Measurements from ENCODE around the gene DNPEP. TPM values are rescaled to one million over a fixed set of nuclear protein-coding genes. Genes with fewer than 3 reads are reported as not detected.
"Not testable (repeated sequence)": the region's sequence is repeated elsewhere in the genome, so short reads cannot be mapped to it uniquely, and the experiment has no call there.

The DNPEP gene
- total RNA-seq, 1 donor from 2014 or later: 52.2 TPM

GRCh38 chr2:219419331-219420197 lies 31.9 kb upstream of the DNPEP start:
- DNase-seq (ENCODE audit: low read depth in 2 of 2): no peak

DNA sequence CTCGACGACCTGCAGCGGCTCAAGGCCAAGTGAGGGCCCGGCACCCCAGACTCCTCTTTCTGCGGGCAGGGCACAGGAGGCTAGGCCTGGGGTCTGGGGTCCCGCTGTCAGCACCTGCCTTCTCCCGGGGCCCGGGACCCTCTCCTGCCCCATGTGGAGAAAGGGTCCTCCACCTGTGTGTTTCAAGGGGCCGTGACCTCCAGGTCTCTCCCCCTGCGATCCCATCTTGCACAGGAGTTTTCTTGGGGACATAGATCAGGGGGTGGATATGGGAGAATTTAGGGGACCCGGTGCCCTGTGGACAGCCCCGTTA lies 31.3 kb upstream of the DNPEP start:
- DNase-seq (ENCODE audit: low read depth in 2 of 2): no peak

DNA sequence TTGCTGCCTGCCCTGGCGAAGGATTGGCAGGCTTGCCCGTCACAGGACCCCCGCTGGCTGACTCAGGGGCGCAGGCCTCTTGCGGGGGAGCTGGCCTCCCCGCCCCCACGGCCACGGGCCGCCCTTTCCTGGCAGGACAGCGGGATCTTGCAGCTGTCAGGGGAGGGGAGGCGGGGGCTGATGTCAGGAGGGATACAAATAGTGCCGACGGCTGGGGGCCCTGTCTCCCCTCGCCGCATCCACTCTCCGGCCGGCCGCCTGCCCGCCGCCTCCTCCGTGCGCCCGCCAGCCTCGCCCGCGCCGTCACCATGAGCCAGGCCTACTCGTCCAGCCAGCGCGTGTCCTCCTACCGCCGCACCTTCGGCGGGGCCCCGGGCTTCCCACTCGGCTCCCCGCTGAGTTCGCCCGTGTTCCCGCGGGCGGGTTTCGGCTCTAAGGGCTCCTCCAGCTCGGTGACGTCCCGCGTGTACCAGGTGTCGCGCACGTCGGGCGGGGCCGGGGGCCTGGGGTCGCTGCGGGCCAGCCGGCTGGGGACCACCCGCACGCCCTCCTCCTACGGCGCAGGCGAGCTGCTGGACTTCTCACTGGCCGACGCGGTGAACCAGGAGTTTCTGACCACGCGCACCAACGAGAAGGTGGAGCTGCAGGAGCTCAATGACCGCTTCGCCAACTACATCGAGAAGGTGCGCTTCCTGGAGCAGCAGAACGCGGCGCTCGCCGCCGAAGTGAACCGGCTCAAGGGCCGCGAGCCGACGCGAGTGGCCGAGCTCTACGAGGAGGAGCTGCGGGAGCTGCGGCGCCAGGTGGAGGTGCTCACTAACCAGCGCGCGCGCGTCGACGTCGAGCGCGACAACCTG lies 30.7 kb upstream of the DNPEP start, which contains the start of gene DES:
Gene DES, plus strand, starts transcription at position 223 of the 857 bp plus-strand sequence. Its CDS starts 86 bp downstream, at position 309.
- no peak for DNase-seq (ENCODE audit: low read depth in 2 of 2)

DNA sequence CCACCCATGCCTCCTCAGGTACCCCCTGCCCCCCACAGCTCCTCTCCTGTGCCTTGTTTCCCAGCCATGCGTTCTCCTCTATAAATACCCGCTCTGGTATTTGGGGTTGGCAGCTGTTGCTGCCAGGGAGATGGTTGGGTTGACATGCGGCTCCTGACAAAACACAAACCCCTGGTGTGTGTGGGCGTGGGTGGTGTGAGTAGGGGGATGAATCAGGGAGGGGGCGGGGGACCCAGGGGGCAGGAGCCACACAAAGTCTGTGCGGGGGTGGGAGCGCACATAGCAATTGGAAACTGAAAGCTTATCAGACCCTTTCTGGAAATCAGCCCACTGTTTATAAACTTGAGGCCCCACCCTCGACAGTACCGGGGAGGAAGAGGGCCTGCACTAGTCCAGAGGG lies 29.7 kb upstream of the DNPEP start:
- no peak for DNase-seq (ENCODE audit: low read depth in 2 of 2)

GRCh38 chr2:219416938-219417337 lies 29.2 kb upstream of the DNPEP start:
- no peak for DNase-seq (ENCODE audit: low read depth in 2 of 2)

GRCh38 chr2:219416235-219416602 lies 28.5 kb upstream of the DNPEP start:
- DNase-seq (ENCODE audit: low read depth in 2 of 2): no peak

DNA sequence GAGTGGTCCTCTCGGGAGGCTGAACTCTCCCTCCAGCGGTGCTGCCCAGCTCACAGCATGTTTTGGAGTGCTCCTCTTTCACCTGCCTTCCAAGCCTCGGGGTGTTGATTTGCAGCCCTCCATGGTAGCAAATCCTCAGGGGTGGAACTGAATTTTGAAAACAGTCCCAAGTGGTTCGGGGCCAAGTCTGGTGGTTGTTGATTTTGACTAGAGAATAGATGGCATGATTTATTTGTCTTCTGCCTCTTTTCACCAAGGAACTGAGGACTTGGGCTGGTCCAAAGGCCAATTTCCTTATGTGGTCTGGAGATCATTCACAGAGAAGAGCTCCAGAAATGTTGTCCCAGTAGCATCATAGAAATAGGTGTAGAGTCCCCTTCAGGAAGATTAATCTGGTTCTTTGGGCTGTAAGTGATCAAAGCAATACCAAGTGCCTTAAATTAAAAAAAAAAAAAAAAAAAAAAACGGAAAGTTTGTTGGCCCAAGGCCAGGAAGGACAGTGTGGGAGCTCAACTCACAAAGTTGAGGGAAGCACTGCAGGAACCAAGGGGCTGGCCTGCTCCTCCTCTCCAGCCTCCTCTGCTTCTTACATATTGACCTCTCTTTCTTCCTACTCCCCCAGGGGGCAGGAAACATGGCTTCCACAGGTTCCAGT lies 28.0 kb upstream of the DNPEP start:
- DNase-seq (ENCODE audit: low read depth in 2 of 2): no peak

- DNase-seq (ENCODE audit: low read depth in 2 of 2): no peak
Measured at GRCh38 chr2:219414857-219415256, 27.1 kb upstream of the DNPEP start.

DNA sequence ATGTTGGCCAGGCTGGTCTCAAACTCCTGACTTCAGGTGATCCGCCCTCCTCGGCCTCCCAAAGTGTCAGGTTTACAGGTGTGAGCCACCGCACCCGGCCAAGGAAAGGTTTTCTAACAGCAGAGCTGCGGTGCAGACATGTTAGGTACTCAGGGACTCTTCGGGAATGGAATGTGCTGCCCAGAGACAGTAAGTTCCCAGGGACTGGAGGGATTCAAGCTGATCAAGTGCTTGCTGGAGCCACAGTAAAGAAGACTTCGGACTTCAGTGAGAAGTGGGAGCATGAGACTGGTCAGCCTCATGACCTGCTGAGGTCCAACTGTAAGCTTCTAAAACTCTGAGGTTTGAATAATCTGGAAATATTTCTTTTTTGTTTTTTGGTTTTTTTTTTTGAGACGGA lies 22.7 kb upstream of the DNPEP start:
- DNase-seq (ENCODE audit: low read depth in 2 of 2): no peak

DNA sequence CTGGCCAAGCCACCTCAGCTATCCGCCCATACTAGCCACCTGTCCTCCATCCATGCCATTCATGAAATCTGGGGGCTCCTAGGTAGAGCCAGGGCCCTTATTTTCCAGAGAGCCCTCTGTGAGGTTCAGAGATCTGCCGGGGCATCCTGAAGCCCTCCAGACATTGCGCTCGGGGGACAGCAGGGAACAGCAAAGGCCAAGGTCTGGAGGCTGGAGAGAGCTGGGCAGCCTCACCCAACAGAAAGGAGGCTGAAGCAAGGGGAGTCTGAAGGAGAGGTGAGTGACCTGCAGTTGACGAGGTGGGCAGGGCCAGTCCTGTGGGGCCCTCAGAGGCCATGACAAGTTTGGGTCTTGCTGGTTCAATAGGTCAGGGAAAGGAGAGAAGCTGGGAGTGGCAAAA lies 21.9 kb upstream of the DNPEP start:
- no peak for DNase-seq (ENCODE audit: low read depth in 2 of 2)

- no peak for DNase-seq (ENCODE audit: low read depth in 2 of 2)
Measured at GRCh38 chr2:219408631-219409030, 20.9 kb upstream of the DNPEP start.

GRCh38 chr2:219408204-219408603 lies 20.5 kb upstream of the DNPEP start:
- DNase-seq (ENCODE audit: low read depth in 2 of 2): no peak

DNA sequence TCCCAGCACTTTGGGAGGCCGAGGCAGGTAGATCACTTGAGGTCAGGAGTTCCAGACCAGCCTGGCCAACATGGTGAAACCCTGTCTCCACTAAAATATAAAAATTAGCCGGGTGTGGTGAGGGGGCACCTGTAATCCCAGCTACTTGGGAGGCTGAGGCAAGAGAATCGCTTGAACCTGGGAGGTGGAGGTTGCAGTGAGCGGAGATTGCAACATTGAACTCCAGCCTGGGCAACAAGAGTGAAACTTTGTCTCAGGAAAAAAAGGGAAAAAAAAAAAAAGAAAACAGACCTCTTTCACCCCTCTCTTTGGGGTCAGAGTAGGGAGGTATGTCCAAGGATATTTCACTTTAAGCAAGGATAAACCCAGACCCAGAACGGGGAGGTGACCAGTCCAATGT lies 19.6 kb upstream of the DNPEP start:
- not testable (repeated sequence) for DNase-seq (ENCODE audit: low read depth in 2 of 2)

GRCh38 chr2:219406861-219407230 lies 19.1 kb upstream of the DNPEP start:
- DNase-seq (ENCODE audit: low read depth in 2 of 2): peak in 1 of 2 donors; percentile 22

DNA sequence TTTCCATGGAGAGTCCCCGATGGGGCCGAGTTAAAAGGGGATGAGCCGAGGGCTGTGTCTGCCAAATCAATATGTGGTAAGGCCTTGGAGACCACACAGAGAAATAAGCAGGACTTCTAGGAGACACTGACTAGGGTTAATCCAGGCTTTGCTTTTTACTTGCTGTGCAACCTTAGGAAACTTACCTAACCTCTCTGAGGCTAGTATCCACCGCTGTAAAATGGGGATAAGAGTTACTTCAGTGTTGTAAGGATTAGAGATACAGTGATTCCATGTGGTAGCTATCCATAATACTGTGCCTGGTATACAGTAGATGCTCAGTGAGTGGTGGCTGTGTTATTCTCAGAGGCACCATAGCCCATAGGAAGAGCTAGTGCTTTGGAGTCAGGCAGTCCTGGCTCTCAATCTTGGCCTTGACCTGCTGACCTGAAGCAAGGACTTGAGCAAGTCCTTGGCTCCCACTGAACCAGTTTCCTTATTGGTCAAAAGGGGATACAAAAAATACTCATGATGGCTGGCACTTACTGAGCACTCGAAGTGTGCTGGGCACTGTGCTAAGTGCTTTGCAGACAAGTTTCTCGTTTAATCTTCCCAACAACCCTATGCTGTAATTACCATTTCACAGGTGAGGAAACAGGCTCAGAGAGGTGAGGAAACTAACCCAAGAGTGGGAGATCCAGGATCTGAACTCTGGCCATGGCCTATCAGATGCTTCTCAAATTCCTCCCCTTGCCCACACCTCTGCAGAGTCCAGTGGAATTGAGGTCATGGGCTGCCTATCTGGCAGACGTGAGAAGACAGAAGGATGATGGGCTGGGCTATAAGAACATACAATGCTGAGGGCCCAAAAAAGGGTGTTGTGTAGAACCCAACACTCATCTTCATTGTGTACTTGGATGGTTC lies 18.5 kb upstream of the DNPEP start:
- DNase-seq (ENCODE audit: low read depth in 2 of 2): no peak

- no peak for DNase-seq (ENCODE audit: low read depth in 2 of 2)
Measured at GRCh38 chr2:219405451-219405850, 17.7 kb upstream of the DNPEP start.

- no peak for DNase-seq (ENCODE audit: low read depth in 2 of 2)
Measured at GRCh38 chr2:219404954-219405353, 17.2 kb upstream of the DNPEP start.

DNA sequence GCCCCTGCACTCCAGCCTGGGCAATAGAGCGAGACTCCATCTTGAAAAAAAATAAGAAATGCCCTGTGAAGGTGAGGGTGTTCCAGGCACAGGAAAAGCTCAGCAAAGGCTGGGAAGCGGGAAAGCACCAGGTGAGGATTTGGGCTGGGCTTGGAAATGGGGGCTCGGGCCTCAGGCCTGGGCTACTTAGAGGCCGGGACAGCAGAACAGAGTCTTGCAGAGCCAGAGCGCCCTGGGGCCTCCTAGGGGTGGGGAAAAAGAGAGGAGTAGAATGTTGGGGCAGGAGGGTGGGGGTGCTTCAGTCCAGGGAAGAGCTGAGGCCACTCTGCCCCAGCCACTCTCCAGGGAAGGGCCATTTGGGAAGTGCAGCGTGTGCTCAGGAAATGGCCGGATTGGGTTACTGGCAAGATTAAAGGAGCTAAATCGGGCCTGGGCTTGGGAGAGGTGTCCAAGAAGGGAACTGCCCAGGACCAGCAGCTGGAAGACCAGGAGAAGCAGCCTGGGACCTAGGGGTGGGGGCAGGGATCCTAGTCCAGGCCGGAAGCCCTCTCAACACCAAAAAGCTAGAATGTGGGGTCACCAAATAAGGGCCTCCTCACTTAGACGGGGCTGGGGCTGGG lies 16.7 kb upstream of the DNPEP start:
- no peak for DNase-seq (ENCODE audit: low read depth in 2 of 2)

DNA sequence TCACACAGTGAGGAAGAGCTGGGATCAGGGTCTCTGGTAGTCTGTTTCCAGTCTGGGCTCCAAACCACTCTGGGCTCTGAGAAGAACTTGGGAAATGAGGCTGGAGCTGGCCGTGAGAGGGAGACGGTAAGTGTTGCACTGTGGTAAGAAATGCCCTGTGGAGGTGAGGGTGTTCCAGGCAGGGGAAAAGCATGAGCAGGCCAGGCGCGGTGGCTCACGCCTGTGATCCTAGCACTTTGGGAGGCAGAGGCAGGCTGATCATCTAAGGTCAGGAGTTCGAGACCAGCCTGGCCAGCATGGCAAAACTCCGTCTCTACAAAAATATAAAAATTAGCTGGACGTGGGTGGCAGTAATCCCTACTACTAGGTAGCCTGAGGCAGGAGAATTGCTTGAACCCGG lies 16.1 kb upstream of the DNPEP start:
- no peak for DNase-seq (ENCODE audit: low read depth in 2 of 2)

GRCh38 chr2:219402665-219403515 lies 15.2 kb upstream of the DNPEP start:
- peak; percentile 80 to 82 for DNase-seq (ENCODE audit: low read depth in 2 of 2)

Data from lung microvascular endothelial cell (primary cell).